ENCODE data around the gene TAX1BP3. TPM values are rescaled to one million over a fixed set of nuclear protein-coding genes. Genes with fewer than 3 reads are reported as not detected.
A peak's percentile ranks its signal among the peaks of the same experiment; 100 is the strongest.

The TAX1BP3 gene
- total and polyA plus RNA-seq, 2 of the 13 experiments (the other 11 are each of a cell fraction or from before 2014, with no cell fraction given): 16.7 to 45.1 TPM

GRCh38 chr17:3636154-3636907, 32.0 kb downstream of the TAX1BP3 start, which contains the start of the genes CTNS and SHPK (continued):
- TF ChIP-seq, protein P1, sequence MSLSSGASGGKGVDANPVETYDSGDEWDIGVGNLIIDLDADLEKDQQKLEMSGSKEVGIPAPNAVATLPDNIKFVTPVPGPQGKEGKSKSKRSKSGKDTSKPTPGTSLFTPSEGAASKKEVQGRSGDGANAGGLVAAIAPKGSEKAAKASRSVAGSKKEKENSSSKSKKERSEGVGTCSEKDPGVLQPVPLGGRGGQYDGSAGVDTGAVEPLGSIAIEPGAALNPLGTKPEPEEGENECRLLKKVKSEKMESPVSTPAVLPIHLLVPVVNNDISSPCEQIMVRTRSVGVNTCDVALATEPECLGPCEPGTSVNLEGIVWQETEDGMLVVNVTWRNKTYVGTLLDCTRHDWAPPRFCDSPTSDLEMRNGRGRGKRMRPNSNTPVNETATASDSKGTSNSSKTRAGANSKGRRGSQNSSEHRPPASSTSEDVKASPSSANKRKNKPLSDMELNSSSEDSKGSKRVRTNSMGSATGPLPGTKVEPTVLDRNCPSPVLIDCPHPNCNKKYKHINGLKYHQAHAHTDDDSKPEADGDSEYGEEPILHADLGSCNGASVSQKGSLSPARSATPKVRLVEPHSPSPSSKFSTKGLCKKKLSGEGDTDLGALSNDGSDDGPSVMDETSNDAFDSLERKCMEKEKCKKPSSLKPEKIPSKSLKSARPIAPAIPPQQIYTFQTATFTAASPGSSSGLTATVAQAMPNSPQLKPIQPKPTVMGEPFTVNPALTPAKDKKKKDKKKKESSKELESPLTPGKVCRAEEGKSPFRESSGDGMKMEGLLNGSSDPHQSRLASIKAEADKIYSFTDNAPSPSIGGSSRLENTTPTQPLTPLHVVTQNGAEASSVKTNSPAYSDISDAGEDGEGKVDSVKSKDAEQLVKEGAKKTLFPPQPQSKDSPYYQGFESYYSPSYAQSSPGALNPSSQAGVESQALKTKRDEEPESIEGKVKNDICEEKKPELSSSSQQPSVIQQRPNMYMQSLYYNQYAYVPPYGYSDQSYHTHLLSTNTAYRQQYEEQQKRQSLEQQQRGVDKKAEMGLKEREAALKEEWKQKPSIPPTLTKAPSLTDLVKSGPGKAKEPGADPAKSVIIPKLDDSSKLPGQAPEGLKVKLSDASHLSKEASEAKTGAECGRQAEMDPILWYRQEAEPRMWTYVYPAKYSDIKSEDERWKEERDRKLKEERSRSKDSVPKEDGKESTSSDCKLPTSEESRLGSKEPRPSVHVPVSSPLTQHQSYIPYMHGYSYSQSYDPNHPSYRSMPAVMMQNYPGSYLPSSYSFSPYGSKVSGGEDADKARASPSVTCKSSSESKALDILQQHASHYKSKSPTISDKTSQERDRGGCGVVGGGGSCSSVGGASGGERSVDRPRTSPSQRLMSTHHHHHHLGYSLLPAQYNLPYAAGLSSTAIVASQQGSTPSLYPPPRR (CRISPR knock-in tag; IDR thresholded peaks at IDR 0.05; ENCODE audit: borderline replicate concordance): 0 out of 2 replicates have a peak, but pooled peaks have one; percentile 18
- TF ChIP-seq SMARCC2 (IDR thresholded peaks at IDR 0.05) (no peak), TAF15 (IDR thresholded peaks at IDR 0.05; ENCODE audit: low read depth, low read length, poor library complexity, severe bottlenecking) (no peak), ZBTB39 (CRISPR knock-in tag; IDR thresholded peaks at IDR 0.05) (no peak), ZC3H4 (CRISPR knock-in tag; IDR thresholded peaks at IDR 0.05; ENCODE audit: borderline replicate concordance) (no peak), TCF7 (IDR thresholded peaks at IDR 0.05; ENCODE audit: low read depth) (no peak), AGO1 (IDR thresholded peaks at IDR 0.05; ENCODE audit: low read depth, low read length, poor library complexity, severe bottlenecking) (no peak), ZBTB38 (CRISPR knock-in tag; IDR thresholded peaks at IDR 0.05) (peak; percentile 49; the same call in 1 of the 2 replicates), KLF12 (CRISPR knock-in tag; IDR thresholded peaks at IDR 0.05; ENCODE audit: borderline replicate concordance) (peak; percentile 51; the same call in 1 of the 2 replicates), SKIL (CRISPR knock-in tag; IDR thresholded peaks at IDR 0.05; ENCODE audit: borderline replicate concordance) (peak; percentile 65), ATF7 (IDR thresholded peaks at IDR 0.05) (no peak), ATF7 (CRISPR knock-in tag; IDR thresholded peaks at IDR 0.05) (no peak), PRDM10 (CRISPR knock-in tag; IDR thresholded peaks at IDR 0.05; ENCODE audit: low read depth) (no peak)
- TF ChIP-seq, protein P2, sequence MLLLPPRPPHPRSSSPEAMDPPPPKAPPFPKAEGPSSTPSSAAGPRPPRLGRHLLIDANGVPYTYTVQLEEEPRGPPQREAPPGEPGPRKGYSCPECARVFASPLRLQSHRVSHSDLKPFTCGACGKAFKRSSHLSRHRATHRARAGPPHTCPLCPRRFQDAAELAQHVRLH (CRISPR knock-in tag; IDR thresholded peaks at IDR 0.05; ENCODE audit: borderline replicate concordance, low read depth): peak; percentile 38; the same call in 1 of the 2 replicates
